GM18867 (cell line): ENCODE data around the gene MDH1.
"Not testable (repeated sequence)": the region's sequence is repeated elsewhere in the genome, so short reads cannot be mapped to it uniquely, and the experiment has no call there.

ENCODE experiments used
- ATAC-seq: cut with Tn5 transposase; IDR thresholded peaks from one replicate; pipeline ENCODE4 v1.9.1; 2021; ENCODE audit warnings: mild to moderate bottlenecking, moderate library complexity; ENCODE audit not compliant: unreplicated experiment

The MDH1 gene

DNA sequence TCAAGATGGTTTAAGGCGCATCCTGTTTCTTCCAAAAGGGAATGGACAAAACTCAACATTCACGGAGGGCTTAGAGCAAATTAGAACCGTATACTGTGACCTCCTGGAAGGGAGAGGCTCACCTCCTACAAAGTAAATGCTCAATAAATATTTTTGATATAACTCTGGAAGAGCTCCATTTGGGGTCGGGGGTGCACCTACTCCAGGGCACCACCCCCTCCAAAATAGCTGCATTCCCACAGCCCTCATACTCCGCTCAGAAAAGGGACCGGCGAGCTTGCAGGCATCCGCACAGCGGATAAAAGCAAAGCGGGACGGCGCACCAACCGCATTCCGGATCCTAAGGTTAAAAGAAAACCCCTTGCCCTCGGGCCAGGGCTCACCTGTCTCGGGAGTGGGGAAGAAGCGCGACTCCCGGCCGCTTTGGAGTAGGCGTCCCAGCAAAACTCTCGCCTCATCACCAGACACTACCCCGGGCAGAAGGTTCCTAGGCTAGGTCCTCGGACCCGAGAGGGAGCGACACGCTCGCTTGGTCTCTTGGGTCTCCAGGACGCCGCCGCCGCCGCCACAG is 864 bp upstream of the MDH1 start:
- ATAC-seq, result peak; percentile 0

DNA sequence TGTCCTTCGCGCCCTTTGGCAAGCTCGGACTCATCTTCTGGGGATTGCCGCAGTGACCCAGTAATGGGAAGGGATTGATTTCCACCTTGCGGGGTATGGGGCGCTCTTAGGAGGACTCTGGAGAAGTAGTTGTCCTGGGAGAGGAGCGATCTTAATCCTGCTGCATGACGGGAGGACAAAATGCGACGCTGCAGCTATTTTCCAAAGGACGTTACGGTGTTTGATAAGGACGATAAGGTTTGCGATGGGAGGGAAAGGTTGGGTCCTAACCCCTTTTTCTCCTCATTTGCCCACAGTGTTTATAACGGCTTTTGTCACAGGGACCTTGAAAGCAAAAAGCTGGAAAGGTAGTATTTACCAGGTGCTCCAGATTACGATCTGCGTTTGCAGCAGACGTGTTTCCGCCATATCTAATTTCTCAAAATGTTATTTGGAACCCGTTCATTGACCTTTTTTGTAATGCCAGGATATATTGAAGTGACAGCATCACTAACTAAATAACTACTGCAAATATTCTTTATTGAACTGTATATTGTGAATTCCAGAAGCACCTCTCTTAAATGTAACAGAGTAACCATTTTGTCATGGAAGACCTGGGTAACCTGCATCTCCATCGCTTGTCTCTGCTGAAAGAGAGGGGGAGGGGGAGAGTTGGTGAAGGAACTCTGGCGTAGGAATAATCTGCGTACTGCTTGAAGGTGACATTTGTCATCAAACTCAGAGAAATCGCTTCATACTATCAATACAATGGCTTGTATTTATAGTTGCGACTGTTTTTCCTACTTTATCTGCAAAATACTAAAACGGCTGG is 590 bp downstream of the MDH1 start:
- peak; percentile 9 for ATAC-seq

DNA sequence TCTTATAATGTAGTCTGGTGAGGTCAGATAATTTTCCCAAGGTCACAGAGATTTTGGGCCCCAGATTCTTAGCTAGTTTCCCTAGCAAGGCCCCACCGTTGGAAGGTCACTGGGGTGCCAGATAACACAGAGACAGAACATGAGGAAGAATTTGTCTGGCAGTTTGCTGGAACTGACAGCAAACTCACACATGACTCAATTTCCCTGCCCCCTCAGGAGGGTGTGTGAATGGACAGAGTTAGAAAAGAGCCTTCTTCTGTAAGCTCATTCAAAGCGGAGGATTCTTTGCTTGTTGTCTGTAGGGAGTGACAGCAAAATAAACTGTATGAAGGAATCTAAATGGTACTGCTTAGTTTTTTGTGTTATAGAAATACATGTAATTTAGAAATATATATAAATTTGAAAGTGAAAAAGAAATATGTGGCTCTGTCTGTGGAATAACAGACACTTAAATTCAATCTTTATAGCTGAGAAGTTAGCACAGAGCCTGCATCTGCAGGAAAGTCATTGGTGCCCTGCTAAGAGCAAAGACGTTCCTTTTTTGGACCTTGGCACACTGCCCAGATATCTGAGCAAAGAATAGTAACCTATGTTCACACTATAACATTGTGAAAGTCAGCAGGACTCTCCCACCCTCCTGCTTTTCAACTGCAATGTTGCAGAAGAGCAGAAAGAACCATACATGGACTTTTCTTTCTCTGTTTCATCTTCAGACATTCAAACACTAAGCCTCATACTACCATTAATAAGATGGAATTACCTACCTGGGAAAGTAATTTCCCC is 2.1 kb downstream of the MDH1 start:
- no peak for ATAC-seq

DNA sequence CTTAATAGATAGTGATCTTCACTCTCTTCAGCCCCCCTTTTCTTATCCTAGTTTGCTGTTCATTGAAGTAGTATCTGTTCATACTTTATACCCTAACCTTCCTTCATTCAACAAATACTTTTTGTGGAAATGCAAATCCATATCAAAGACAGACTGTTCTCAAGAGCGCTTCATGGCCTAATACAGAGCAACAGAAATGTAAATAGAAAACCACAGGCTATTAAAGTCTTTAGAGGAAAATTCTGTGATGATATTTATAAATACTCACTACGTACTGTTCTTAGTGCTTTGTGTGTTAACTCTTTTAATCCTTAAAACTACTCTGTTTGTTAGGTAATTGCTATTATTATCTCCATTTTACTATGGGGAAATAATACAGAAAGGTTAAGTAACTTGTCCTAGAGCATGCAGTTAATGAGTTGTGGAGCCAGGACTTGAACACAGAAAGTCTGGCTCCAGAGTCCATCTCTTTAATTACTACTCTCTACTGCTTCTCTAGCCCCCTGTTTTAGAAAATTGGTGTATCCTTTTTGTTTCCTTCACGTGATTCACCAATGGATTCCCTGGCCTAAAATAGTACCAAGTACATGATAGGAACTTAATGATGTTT is 2.9 kb downstream of the MDH1 start:
- ATAC-seq, result no peak

DNA sequence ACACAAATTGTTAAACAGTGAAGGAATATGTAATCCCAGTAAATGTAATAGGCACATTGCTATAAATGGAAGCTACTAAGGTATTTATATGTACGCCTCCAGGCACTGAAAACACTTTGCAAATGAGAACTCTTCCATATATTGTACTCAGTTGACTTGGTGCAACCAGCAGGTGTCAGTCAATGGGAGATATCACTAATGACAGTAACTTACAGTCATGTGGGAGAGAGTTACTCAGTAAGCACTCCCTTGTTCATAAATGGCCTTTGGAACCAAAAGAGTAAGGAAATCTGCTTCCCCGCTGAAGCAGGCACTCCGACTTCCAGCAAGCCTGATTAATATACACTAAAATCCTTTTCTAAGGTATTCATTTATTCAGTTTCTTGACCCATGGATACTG is 5.9 kb downstream of the MDH1 start:
- no peak for ATAC-seq

DNA sequence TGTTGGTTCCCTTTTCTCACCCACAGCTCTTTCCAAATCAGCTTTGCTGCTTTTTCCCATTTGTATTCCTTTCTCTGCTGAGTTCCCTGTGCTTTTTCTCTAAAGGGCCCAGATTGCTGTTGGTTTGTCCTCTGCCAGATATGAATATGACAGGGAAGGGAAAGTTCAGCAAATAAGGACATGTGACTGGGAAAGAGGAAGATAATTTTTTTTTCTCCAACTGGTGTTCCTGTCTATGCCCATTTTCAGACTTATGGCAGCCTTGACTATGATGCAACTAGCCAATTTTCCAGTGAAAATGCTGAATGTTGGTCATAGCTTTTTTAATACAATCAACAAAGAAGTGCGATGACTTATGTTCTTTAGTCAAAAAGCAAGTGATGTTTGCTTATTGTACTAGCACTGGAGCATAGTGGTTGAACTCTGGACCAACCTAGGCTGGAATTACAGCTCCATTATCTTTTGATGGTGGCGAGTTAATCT is 7.7 kb downstream of the MDH1 start:
- no peak for ATAC-seq

DNA sequence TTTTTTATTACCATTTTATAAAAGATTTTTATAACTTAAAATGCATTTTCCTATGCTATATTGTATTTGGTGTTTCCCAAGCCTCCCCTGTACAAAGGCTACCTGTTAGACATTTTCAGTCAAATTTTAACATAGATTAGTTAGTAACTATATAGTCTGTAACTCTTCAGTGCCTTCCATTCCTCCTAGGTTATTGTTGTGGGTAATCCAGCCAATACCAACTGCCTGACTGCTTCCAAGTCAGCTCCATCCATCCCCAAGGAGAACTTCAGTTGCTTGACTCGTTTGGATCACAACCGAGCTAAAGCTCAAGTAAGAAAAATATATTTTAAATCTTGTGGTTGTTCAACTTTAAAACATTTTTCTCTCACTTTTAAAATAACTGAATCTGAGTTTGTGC is 10.2 kb downstream of the MDH1 start:
- ATAC-seq, result no peak

DNA sequence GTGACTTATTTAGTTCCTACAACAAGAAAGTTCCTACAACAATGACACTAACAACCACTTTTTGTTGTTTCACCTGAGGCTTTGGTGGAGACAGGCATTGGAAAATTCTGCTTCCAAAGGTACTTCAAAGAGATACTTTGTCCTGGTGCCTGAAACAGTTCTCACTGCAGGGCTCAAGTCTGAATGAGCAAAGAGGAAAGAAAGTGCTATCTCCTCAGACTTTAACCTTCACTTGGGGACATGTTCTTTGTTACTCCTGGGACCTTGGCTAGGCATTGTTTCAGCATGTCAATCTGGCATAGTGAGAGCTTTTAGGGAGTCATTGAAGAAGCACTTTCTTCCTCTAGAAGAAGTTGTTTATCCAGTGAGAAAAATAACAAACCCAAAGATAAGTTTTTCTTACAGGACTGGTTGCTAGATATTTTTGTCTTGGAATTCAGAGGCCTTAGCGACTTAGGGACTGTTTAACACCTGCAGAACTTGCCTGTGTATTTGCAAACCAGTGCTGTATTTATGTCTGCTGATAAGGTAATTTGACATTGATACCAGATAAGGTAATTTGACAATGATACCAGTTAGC is 12.2 kb downstream of the MDH1 start:
- ATAC-seq, result no peak

DNA sequence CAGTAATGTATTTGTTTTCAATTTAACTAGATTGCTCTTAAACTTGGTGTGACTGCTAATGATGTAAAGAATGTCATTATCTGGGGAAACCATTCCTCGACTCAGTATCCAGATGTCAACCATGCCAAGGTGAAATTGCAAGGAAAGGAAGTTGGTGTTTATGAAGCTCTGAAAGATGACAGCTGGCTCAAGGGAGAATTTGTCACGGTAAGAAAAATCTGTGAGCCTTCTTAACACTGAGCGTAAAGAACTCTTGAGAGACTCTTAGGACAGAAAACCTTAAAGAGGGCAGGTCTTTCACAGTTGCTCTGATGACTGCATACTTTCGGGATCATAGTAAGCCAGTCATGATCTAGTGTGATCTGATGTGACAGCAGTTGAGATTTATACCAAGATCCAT is 15.9 kb downstream of the MDH1 start:
- ATAC-seq, result no peak

DNA sequence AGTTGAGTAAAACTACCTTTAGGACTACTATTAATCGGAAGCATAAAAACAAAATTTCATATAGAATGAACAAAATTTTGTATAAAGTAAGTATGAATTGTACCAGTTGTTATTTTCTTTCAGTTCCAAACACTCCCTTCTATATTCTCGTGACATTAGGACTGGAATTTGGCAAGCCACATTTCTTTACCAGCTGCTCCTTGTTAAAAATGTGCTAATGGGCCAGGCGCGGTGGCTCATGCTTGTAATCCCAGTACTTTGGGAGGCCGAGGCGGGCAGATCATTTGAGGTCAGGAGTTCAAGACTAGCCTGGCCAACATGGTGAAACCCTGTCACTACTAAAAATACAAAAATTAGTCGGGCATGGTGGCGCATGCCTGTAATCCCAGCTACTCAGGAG is 20.1 kb downstream of the MDH1 start:
- ATAC-seq, result not testable (repeated sequence)

DNA sequence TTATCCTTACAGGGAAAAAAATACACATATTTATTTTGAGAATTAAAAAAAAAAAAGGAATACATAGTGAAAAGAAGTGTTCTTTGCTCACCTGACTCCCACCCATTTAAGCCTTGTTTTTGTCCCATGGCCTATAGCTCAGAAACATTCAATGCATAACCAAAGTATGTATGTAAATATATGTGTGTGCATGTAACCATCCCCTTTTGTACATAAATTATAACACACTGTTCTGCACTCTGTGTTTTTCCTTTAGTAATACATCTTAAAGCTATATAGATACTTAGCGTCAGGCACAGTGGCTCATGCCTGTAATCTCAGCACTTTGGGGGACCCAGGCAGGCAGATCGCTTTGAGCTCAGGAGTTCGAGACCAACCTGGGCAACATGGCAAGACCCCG is 21.8 kb downstream of the MDH1 start:
- no peak for ATAC-seq

DNA sequence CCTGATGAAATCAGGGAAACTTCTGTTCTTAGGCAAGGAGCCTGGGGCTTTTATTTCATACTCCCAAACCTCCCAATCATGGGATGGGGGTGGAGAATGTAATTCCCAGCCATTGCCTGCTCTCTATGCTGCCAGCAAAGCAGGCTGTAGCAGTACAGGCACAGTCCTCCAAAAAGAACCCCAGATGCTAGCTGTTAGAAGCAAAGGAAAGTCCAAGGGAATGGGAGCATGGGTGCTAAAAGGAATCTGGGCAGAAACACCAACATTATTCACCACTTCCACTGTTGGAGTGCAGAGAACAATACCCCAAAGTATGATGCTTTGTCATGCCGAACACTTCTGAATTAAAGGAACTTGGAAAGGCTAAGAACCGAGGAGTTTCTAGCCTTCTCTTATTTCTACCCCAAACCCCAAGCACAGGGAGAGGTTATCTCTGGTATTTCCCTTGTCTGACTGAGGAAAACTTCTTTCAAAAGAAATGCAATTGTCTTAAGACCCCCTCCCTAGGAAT is 24.7 kb downstream of the MDH1 start:
- ATAC-seq, result no peak

DNA sequence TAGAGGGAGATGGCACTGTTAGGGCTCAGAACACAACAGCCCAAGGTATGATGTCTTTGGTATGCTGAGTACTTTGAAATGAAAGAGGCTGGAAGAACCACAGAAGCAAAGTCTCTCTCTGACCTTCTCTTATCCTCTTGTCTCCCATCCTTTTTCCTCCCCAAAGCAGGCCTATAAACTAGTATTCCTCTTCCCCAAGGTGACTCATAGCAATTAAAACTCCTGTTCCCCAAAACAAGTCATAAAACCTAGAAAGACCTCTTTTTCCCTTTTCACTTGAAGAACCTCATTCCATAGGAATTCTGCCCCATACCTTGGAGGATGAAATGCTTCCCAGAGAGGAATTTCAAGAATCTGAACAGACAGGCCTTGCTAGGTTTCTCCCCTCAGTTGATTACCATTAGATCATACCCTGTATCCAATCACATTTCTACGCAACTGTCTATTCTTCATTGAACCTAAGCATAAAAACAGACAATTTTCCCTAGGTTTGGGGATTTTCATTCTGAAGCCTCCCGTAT is 25.7 kb downstream of the MDH1 start:
- no peak for ATAC-seq

DNA sequence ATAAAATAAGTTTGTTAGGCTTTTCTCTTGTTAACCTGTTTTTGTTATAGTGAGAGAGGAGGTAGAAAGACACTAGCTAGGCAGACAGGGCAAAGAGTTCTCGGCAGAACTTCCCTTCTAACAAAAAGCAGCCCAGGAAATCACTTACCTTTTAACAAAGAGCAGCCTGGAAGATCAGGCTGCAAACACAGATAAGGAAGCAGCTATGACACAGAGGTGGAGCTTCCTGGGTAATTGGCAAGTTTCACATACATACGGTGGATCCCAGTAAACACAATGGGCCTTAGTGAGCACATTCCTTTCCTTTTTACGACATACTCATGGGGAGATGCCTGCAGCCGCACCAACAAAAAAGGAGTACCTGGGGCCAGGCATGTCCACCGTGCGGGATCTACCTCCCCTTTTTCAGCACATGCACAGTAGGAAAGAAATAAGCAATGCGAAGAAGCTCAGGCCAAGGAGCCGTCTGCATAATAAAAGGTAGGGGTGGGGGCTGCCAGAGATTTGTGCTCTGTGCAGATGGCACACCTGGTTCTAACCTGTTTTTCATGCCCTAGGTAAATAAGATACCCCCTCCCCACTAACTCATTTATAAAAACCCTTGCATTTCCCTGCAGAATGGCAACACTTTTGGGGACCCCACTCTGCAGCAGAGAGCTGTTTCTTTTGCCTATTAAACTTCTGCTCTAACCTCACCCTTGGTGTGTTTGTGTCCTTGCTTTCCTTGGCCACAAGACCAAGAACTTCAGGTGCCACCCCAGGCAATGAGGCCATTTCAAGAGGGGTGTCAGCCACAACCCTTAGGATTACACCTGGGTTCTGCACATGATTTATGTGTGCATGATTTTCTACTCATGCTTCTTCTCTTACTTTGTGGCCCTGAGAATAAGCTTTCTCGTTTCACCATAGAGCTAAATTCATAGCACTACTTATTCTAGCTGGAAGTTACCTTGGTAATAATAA is 26.5 kb downstream of the MDH1 start:
- no peak for ATAC-seq

DNA sequence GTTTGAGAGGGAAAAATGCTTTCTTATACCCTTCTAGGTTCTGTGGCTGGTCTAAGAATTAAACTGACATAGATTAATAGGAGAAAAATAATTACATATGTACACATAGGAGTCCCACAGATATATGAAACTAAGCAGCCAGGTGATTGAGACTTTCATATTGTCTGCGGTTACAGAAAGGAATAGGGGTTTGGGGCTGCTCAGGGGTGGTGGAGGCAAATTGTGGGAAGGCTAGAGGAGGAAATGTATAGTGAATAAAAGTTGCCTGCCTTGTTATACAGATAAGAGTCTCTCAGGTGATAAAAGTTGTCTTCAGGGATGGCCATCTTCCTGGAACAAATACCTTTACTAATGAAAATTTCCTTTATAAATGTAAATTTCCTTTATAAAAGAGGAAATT is 28.6 kb downstream of the MDH1 start:
- no peak for ATAC-seq

DNA sequence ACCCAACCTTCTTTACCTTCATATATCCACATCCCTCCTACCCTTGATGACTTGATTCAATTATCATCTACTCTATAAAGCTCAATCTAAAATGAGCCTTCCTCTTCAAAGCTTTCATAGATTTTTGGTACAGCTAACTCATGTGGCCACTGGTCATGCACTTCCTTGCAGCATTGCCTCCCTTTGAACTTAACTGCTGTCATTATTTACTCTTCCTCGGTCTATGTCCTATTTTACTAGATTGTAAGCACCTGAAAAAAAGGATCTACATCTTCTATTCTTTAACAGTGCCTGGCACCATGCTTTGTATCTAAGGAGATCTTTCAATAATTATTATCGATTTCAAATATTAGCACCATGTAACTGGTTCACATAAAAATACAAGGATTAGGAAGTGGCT is 30.6 kb downstream of the MDH1 start:
- ATAC-seq, result no peak

DNA sequence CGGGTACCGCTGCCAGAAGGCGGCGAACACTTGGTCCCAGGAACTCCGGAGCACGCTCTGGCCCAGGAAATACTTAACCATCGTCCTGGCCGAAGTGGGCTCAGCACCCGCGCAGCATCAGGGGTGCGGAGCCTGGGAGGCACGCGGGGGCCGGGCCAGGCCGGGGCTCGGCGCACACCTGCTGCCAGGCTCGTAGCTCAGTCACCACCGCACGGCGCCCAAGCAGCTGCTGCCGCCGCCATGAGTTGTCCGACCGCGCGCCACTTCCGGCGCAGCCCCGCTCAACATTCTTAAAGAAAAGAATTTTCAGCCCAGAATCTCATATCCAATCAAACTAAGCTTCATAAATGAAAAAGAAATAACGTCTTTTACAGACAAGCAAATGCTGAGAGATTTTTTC is 34.0 kb downstream of the MDH1 start:
- no peak for ATAC-seq

DNA sequence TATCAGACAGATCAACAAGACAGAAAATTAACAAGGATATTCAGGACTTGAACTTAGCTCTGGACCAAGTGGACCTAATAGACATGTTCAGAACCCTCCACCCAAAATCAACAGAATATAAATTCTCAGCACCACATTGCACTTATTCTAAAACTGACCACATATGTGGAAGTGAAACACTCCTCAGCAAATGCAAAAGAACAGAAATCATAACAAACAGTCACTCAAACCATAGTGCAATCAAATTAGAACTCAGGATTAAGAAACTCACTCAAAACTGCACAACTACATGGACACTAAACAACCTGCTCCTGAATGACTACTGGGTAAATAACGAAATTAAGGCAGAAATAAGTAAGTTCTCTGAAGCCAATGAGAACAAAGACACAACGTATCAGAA is 35.0 kb downstream of the MDH1 start:
- not testable (repeated sequence) for ATAC-seq

DNA sequence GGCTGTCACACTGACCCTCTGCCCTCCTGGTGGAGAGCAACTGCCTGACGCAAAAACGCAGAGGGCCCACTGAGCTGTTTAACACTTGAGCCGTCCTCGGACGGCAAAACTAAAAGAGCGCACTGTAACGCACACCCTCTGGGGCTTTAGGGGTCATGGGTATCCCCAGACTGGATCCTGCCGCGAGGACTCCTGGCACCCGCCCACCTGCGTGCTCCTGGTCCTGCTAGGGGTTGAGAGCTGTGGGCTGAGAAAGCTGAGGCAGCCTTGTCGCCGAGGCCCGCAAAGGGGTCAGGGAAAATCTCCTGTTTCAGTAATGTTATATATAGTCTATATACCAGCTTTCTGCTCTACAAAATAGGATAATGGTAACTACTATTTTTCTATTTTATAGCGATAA is 39.1 kb downstream of the MDH1 start:
- ATAC-seq, result no peak
